Glutamatergic neuron (in vitro differentiated cells): ENCODE data around the gene ST6GALNAC5. TPM values are rescaled to one million over a fixed set of nuclear protein-coding genes. Genes with fewer than 3 reads are reported as not detected.
A peak's percentile ranks its signal among the peaks of the same experiment; 100 is the strongest.

Experiments used
- DNase-seq: peaks from one replicate; pipeline ENCODE4 v3.0.0; 2022
- H3K27ac Mint-ChIP-seq: one replicate; pipeline ENCODE4 v1.8.0; 2020; ENCODE audit warnings: mild to moderate bottlenecking, mixed read lengths, inconsistent platforms; ENCODE audit not compliant: unreplicated experiment
- H3K27me3 Mint-ChIP-seq: one replicate; pipeline ENCODE4 v1.8.0; 2020; ENCODE audit warnings: mild to moderate bottlenecking, moderate library complexity, mixed read lengths, inconsistent platforms; ENCODE audit not compliant: unreplicated experiment
- H3K36me3 Mint-ChIP-seq: one replicate; pipeline ENCODE4 v1.8.0; 2020; ENCODE audit warnings: mild to moderate bottlenecking, mixed read lengths, inconsistent platforms; ENCODE audit not compliant: unreplicated experiment
- H3K4me1 Mint-ChIP-seq: one replicate; pipeline ENCODE4 v1.8.0; 2020; ENCODE audit warnings: mild to moderate bottlenecking, low read depth, mixed read lengths, inconsistent platforms; ENCODE audit not compliant: unreplicated experiment
- H3K4me3 Mint-ChIP-seq: one replicate; pipeline ENCODE4 v1.8.0; 2020; ENCODE audit warnings: mild to moderate bottlenecking, mixed read lengths, inconsistent platforms; ENCODE audit not compliant: unreplicated experiment
- H3K9me3 Mint-ChIP-seq: one replicate; pipeline ENCODE4 v1.8.0; 2020; ENCODE audit warnings: mild to moderate bottlenecking, moderate library complexity, mixed read lengths, inconsistent platforms; ENCODE audit not compliant: unreplicated experiment
- CTCF ChIP-seq: fragments of 200-600 bp; sonication (generic); IDR thresholded peaks from one replicate; pipeline ENCODE4 v1.5.0; 2021; ENCODE audit not compliant: partially characterized antibody, unreplicated experiment
- total RNA-seq: library from RNA; stranded (reverse); fragmentation: NEBNext Ultra II Directional; extraction: Animal tissue kit (Norgen Biotek cat#: 25700); gene quantifications from one replicate; pipeline ENCODE4 v1.2.1, GENCODE V29; 2021; ENCODE audit not compliant: unreplicated experiment

Gene ST6GALNAC5
- total RNA-seq, 1 donor from 2014 or later = 141 TPM

- H3K9me3 Mint-ChIP-seq = no peaks in the 10 kb centered on the region
- H3K4me3 Mint-ChIP-seq = no peak overlapping the region
- H3K27ac Mint-ChIP-seq = no peak overlapping the region
- no peaks in the 10 kb centered on the region for H3K27me3 Mint-ChIP-seq
- no peak for TF ChIP-seq CTCF
- no peaks in the 10 kb centered on the region for H3K36me3 Mint-ChIP-seq
- no peak for DNase-seq
- peaks cover 19% of the 10 kb centered on the region for H3K4me1 Mint-ChIP-seq
Measured at GRCh38 chr1:76854255-76854654, 13.0 kb upstream of the ST6GALNAC5 start.

- peaks cover 5% of the 10 kb centered on the region for H3K36me3 Mint-ChIP-seq
- no peaks in the 10 kb centered on the region for H3K27me3 Mint-ChIP-seq
- DNase-seq = no peak
- peak overlapping the region; percentile 31 for H3K4me3 Mint-ChIP-seq
- TF ChIP-seq CTCF = no peak
- H3K27ac Mint-ChIP-seq = peak overlapping the region; percentile 56
- peaks cover 19% of the 10 kb centered on the region for H3K4me1 Mint-ChIP-seq
- H3K9me3 Mint-ChIP-seq = no peaks in the 10 kb centered on the region
Measured at GRCh38 chr1:76856104-76856503, 11.2 kb upstream of the ST6GALNAC5 start.

GRCh38 chr1:76857138-76857537 lies 10.1 kb upstream of the ST6GALNAC5 start:
- H3K27ac Mint-ChIP-seq = peak overlapping the region; percentile 54
- no peak for TF ChIP-seq CTCF
- no peaks in the 10 kb centered on the region for H3K9me3 Mint-ChIP-seq
- H3K4me1 Mint-ChIP-seq = peaks cover 19% of the 10 kb centered on the region
- peak; percentile 20 for DNase-seq
- H3K36me3 Mint-ChIP-seq = peaks cover 5% of the 10 kb centered on the region
- no peaks in the 10 kb centered on the region for H3K27me3 Mint-ChIP-seq
- peak overlapping the region; percentile 50 for H3K4me3 Mint-ChIP-seq

GRCh38 chr1:76857973-76858372 lies 9.3 kb upstream of the ST6GALNAC5 start:
- Mint-ChIP-seq H3K4me3 (no peak overlapping the region), H3K4me1 (peaks cover 19% of the 10 kb centered on the region), H3K9me3 (no peaks in the 10 kb centered on the region), H3K27ac (no peak overlapping the region), H3K36me3 (peaks cover 5% of the 10 kb centered on the region), H3K27me3 (no peaks in the 10 kb centered on the region)
- no peak for DNase-seq
- TF ChIP-seq CTCF = no peak

GRCh38 chr1:76861149-76861548 lies 6.1 kb upstream of the ST6GALNAC5 start:
- TF ChIP-seq CTCF = no peak
- no peaks in the 10 kb centered on the region for H3K9me3 Mint-ChIP-seq
- H3K27me3 Mint-ChIP-seq = no peaks in the 10 kb centered on the region
- peaks cover 25% of the 10 kb centered on the region for H3K4me1 Mint-ChIP-seq
- peaks cover 5% of the 10 kb centered on the region for H3K36me3 Mint-ChIP-seq
- H3K4me3 Mint-ChIP-seq = no peak overlapping the region
- H3K27ac Mint-ChIP-seq = no peak overlapping the region
- DNase-seq = no peak
